CMK (cell line): ENCODE data around the gene TSSK3.

Source experiments
- DNase-seq: peaks from one replicate; pipeline ENCODE4 v3.0.0-alpha.2; 2010; ENCODE audit warnings: low read depth

TSSK3 gene

DNA sequence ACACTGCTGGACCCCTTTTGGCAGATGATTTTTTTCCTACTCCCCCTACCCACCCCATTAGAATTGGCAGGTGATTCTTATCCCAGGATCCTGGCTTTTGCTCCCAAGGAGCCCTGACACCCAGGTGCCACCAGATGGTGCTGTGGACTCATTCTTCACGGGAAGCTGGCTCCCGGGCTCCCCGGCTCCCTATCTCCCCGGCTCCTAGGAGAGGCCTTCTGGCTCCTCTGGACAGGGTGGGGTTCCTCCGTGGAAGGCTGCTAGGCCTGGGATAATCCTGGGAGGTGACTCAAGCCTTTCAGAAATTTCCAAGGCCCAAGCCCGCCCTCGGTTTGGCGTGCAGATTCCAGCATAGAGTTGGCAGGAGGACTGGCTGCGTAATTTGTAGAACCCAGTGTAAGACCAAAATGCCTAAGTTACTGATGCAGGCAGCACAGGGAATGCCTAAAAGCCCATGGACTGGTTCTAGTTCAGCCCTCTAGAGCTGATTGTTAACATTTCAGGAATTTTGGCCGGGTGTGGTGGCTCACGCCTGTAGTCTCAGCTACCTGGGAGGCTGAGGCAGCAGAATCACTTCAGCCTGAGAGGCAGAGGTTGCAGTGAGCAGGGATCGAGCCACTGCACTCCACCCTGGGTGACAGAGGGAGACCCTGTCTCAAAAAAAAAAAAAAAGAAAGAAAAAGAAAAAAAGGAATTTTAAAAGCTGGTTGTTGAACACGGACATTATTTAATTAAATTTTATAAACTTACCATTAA is 38.7 kb downstream of the TSSK3 start:
- DNase-seq = no peak

DNA sequence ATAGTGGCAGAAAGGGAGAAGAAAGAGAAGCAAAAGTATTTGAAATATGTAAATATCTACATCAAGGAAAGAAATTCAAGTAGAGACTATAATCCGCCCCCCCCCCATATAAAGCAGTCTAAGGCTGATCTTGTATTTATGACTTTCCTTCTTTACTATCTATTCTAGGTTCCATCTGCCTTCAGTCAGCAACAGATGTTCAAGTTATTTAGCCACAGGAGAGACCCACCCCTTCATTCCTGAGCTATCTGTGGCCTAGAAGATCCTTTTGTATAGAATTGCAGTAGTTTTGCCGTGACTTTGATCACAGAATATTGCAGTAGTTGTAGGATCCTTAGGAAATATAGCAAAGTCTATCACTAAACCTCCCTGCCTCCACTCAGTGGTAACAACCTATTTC is 42.6 kb downstream of the TSSK3 start:
- DNase-seq = no peak

- no peak for DNase-seq
Measured at GRCh38 chr1:32405672-32406467, 43.5 kb downstream of the TSSK3 start.

- DNase-seq = no peak
Measured at GRCh38 chr1:32406629-32407111, 44.3 kb downstream of the TSSK3 start.

DNA sequence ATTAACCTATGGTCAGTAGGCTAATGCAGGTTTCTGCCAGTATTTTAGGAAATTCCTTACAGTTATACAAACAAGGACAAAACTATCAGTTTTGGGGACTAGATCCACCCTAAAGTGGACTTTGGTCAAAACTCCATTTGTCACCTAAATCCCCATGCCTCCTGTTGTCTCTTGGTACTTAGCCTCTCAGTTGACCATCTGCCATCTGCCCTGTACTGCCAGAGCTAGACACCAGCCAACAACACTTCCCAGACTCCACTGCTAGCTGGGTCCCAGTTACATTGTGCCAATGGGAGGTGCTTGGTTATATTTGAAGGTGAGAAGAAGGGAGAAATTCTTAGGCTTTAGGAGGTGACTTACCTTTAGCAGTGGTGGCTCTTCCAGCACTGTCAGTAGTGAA is 48.9 kb downstream of the TSSK3 start:
- DNase-seq = no peak

GRCh38 chr1:32413507-32414185 is 51.3 kb downstream of the TSSK3 start:
- peak; percentile 86 for DNase-seq
